ENCODE data around the gene A3GALT2. TPM values are rescaled to one million over a fixed set of nuclear protein-coding genes. Genes with fewer than 3 reads are reported as not detected.
"Not testable (repeated sequence)": the region's sequence is repeated elsewhere in the genome, so short reads cannot be mapped to it uniquely, and the experiment has no call there.

The A3GALT2 gene
- total RNA-seq, 1 donor from 2014 or later, result not detected

DNA sequence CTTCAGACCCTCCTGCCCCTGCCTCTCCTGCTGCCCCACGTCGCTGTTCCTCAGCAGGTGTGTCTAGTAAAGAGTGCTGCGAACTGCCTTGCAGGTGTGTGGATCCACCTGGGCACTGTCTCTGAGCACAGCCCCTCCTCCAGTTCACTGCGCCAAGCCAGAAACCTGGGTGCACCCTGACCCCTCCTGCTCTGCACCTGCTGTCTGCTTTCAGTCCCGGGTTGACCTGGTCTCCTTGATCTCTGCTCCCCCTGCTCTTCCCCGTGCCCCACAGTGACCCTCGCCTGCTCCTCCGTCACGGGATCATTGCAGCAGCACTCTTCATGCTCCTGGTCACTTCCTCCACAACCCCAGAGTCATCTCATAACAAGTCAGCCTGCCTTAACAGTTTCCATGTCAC, 6.5 kb downstream of the A3GALT2 start:
- DNase-seq (ENCODE audit: low read depth in 2 of 2), result no peak

DNA sequence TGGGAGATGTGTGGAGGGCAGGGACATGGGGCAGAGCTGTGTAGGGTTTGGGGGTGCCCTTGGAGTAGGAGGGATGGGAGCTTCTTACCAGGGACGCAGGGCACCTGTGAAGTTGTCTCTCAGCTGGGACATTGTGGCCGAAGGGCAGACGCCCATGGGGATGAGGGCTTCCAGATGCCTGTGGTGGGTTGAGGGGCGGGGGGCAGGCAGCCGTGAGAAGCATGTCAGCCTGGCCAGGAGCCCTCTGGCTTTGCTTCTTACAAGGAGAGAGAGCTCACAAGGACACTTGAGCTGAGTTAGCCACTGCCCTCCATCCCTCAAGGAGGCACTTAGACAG, 8.5 kb downstream of the A3GALT2 start:
- DNase-seq (ENCODE audit: low read depth in 2 of 2), result no peak

DNA sequence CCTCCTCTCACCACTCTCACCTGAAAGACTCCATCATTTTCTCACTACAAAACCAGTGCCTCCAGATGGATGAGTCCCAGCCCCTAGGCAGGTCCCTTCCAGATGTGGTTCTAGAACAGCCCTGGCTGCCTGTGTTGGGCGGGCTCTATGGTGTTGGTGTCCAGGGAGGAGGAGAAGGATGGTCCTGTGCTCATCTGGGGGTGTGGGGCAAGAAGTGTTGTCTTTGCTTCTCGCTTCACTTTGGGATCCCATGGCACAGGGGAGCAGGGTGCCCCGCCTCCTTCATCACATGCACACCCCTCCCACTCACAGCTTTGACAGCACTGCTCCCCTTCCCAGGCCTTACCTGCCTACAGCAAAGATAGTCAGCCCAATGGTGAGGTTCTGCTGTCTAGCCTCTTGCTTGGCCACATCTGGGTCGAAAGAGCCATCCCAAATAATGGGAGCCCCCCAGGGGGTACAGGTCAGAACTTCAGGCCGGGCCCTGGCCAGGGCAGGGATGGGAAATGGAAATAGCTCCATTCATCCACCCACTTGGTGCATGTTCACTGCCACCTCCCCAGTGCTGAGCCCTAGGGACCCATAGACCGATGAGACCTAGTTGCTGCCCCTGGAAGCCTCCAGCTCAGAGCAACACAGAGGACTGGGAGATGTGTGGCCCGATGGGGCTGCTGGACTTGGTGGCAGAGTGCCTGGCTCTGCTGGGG, 9.0 kb downstream of the A3GALT2 start:
- DNase-seq (ENCODE audit: low read depth in 2 of 2), result no peak

DNA sequence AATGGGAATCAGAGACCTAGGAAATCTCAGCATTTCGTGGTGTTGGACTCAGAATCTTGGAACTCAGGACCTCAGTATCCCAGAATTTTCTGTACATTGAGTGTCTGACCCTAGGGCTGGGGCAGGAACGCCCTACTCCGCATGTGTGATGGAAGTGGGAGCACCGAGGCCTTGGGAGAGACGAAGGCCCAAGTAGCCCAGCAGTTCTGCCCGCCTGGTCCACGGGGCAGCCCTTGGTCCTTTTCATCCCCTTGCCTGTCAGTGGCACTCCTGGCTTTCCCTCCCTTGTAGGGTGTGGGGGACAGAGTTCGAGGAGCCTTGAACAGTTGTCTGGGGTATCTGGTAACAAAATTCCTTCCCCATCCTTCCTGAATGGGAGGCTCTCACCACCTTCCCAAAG, 10.2 kb downstream of the A3GALT2 start:
- no peak for DNase-seq (ENCODE audit: low read depth in 2 of 2)

DNA sequence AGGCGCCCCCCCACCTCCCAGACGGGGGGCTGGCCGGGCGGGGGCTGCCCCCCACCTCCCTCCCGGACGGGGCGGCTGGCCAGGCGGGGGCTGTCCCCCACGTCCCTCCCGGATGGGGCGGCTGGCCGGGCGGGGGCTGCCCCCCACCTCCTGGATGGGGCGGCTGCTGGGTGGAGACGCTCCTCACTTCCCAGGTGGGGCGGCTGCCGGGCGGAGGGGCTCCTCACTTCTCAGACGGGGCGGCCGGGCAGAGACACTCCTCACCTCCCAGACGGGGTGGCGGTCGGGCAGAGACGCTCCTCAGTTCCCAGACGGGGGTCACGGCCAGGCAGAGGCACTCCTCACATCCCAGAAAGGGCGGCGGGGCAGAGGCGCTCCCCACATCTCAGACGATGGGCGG, 11.5 kb downstream of the A3GALT2 start:
- DNase-seq (ENCODE audit: low read depth in 2 of 2), result not testable (repeated sequence)

DNA sequence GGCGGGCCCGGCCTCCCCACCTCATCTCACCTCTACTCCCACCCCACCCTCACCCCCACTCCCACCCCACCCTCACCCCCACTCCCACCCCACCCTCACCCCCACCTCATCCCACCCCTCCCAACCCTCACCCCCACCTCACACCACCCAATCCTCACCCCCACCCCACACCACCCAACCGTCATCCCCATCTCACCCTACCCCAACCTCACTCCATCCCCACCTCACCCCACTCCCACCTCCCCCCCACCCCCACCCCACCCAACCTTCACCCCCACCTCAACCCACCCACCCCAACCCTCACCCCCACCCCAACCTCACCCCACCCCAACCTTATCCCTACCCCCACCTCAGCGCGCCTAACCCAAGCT, 13.4 kb downstream of the A3GALT2 start:
- no peak for DNase-seq (ENCODE audit: low read depth in 2 of 2)

DNA sequence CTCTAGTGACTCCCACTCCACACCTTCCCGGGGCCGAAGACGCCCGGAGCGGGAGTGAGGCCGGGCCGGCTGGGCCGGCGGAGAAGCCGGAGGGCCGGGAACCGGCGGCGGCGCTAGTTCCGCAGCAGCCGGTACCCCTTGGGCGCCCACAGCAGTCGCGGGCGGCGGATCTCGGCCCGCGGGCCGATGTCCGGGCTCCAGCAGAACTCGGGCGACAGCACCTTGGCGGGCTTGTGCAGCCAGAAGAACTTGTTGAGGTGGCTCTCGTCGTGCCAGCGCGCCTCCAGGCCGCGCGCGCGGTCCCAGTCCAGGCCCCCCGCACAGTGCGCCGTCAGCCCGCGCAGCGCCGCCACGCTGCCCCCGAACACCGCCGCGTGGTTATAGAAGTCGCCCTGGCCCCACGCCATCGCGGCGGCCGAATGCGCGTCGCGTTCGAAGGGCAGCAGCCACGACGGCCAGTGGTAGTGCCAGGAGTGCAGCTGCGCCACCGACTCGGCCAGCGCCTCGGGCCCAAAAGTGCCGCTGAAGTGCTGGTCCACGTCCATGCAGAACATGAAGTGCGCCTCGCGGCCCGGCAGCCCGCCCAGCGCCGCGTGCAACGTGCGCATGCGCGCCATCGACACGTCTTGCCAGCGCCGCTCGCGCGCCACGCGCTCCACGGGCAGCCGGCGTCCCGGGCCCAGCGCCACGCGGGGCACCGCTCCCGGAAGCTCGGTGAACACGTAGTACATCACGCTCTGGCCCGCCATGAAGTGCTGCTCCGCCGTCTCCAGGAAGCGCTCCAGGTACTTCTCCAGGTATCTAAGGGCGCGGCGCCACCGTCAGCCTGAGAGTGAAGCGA, 14.0 kb downstream of the A3GALT2 start:
- DNase-seq (ENCODE audit: low read depth in 2 of 2), result peak in 1 of 2 donors; percentile 33

DNA sequence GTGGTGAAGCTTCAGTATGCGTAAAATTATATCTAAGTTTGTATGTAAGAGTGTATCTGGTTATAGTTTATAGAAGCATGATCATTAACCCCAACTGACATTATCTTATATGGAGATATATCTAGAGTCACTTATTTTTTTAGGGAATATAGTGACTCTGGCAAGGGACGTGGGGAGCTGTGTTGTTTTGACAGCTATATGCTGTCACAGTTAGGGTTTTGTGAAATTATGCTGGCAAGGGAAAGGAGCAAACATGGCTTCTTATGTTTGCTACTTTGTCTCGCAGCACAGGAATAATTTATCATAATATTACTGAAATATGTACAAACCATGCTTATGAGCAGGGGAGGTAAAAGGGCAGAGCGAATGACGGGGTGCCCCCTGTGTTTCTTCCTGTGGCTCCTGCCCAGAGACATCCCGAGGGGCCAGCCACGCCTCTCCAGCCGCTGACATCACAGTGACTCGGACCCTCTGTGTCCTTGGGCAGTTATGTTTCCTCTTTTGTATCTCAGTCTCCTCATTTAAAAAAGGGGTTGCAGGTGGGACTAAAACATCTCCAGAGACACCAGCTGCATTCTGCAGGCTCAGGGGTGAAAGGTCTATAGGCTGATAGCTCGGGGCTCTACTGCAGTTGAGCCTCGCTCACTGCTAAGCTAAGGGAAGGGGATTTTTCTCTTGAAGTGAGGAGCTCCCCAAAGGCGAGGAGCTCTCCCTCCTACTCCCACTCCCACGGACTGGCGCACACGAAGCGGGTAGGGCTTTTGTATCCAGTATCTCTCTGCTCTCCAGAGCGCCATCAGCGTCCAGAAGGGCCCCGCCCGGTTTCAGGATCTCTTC, 14.9 kb downstream of the A3GALT2 start:
- DNase-seq (ENCODE audit: low read depth in 2 of 2), result no peak

DNA sequence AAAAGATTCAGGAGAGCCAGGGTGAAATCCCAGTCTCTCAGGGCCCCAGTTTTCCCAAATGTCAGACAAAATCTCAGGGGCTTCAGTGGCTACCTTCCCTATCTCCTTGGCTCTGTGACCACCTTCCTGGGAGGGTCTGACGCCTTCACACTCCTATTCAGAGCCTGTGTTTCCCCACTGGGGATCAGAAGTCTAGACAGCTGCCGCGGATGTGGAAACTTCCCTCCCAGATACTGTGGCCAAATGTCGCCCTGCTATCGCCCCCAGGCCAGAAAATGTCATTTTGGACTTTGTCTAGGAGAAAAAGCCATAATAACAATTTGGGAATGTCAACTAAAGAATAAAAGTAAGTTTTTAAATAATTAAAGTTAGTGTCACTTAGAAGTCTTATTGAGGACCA, 15.9 kb downstream of the A3GALT2 start:
- DNase-seq (ENCODE audit: low read depth in 2 of 2), result no peak

DNA sequence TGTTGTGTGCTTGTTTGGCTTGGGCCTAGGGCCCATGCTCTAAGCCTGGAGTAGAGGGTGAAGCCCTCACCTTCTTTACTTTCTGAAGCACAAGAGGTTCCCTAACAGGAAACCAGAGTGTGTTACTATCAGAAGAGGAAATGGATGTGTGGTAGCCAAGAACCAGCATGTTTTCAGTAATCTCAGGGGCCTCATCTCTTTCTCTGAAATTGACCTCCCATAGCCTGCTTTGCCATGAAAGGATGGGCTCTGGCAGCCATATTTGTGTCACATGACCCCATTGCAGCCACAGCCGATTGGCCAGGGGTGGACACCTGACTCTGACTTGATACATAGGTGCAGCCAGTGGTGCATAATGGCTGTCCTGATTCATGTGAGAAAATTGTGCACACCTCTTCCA, 18.6 kb downstream of the A3GALT2 start:
- no peak for DNase-seq (ENCODE audit: low read depth in 2 of 2)

DNA sequence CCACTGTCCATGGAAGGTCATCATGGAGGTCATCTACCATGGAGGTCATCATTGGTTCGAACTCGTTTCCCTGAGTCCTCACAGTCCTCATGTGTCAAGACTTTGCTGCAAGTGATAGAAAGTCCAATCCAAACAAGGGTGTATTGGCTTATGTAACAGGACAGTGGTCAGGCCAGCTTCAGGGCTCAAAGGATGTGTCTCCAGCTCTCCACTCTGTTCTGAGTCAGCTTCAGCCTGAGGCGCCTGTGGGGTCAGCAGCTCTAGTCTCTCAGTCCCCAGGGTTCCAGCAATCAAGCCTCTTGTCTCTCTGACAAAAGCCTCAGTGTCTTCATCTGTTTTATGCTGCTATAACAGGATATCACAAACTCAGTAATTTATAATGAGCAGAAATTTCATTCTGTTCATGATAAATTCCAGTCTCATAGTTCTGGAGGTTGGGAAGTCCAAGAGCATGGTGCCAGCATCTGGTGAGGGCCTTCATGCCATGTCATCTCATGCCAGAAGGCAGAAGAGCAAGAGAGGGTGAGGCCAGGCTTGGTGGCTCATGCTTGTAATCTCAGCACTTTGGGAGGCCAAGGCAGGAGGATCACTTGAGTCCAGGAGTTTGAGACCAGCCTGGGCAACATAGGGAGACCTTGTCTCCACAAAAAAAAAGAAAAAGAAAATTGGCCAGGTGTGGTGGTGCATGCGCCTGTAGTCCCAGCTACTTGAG, 19.5 kb downstream of the A3GALT2 start:
- no peak for DNase-seq (ENCODE audit: low read depth in 2 of 2)

DNA sequence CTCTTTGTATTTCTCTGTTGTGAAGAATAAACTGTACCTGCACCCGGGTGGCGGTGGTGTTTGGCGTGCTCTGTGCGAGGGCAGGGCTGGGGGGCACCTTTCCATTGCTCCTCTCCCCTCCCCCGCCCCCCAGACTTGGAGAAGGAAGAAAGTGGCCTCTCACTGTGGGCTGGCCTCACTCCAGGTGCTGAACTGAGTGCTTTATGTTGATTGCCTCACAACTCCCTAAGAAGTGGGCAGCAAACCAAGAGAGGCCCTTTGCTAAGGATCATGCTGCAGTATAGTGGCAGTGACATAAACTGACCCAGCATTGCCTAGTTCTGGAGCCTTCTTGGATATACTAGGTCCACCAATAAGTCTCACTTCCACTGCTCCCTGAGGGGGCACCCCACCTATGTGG, 20.2 kb downstream of the A3GALT2 start:
- no peak for DNase-seq (ENCODE audit: low read depth in 2 of 2)

DNA sequence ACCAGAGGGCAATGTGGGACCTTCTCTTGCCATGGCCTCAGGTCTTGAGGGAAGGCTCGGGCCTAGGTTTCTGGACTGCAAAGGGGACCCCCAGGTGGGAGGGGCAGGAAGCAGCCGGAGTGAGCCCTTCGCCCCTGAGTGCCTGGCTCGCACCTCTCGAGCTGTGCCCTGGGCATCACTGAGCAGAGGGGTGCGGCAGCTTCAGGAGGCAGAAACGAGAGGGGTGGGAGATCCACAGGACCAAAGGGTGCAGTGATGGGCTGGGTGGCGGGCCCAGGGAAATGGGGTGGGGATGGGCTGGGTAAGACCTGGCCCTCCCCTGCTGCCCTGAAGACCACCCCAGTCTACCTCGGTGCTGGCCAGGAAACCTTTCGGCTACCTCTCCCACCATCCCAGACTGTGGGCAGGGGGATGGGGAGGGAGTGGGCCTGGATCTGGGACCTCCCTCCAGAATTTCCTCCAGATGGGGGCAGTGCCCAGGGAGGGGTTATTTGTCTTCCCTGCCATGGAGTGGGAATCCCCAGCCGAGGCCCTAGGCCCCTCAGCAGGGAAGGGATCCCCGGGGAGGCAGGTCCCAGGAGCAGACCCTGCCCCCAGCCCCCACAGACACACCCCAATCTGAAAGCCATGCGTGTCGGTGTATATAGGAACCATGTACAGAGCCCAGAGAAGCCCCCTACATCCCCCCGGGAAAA, 21.3 kb downstream of the A3GALT2 start:
- no peak for DNase-seq (ENCODE audit: low read depth in 2 of 2)

DNA sequence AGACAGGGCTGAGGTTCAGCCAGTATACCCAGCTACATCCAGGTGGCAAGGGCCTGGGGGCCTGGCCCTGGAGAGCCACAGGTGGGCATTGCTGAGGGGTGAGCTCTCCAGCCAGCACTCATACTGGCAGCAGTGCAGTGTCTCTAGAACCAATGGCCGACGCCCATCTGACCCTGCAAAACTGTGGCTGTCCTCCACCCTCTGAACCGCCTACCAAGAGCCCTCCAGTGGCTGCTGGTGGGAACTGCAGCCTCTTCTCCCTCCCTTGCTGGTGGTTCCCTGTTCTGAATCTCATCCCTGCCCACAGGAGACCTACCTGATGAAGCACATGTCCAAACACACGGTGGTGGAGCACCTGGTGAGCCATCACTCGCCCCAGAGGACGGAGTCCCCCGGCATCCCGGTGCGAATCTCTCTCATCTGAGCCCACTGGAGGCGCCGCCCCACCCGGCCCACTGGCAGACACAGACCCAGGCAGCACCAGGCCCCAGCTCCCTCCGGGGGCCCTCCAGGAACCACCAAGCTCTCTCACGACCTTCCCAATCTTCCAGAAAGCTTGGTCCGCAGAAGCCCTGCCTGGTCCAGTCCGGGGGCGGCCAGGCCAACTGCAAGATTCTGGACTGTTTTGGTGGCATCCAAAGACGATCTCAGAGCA, 22.1 kb downstream of the A3GALT2 start:
- DNase-seq (ENCODE audit: low read depth in 2 of 2), result peak; percentile 40 to 69

DNA sequence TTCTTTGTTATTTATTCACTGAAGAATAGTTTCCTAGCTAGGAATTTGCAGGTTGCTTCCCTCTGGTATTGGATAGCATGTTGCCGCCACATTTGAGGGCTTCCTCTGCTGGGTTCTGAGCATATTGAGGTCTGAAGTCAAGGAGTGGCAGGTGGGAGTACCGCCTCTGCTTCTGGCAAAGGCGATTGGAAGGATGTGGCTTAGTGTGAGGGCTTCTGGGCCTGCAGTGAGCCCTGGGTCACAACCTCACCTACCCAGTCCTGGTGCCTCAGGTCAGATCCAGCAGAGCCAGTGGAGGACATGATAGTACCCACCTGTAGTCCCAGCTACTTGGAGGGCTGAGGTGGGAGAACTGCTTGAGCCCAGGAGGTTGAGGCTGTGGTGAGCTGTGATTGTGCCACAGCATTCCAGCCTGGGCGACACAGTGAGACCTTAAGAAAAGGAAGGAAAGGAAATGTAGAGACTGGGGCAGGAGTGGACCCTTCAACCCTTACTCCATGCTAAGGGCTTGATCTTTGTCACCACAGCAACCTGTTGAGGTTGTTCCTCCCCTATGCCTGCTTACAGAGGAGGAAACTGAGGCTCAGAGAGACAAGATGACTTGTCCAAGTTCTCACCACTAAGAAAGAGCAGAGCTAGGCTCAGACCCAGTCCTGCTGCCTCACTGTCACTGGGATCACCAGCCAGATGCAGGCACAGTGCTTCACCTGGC, 22.8 kb downstream of the A3GALT2 start:
- DNase-seq (ENCODE audit: low read depth in 2 of 2), result no peak

DNA sequence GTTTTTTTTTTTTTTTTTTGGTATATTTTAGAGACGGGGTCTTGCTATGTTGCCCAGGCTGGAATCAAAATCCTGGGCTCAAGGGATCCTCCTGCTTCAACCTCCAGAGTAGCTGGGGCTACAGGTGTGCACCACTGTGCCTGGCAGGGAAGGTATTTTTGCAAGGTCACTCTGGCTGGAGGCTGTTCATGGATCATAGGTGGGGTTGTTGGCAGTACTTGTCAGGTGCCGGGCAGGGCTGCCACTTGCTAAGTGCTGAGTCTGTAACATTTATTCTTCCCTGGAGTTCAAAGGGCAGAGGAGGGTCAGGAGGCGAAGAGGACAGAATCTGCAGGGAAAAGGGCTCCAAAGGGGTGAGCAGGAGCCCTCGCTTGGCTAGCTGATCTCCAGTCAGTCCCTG, 24.1 kb downstream of the A3GALT2 start:
- no peak for DNase-seq (ENCODE audit: low read depth in 2 of 2)

DNA sequence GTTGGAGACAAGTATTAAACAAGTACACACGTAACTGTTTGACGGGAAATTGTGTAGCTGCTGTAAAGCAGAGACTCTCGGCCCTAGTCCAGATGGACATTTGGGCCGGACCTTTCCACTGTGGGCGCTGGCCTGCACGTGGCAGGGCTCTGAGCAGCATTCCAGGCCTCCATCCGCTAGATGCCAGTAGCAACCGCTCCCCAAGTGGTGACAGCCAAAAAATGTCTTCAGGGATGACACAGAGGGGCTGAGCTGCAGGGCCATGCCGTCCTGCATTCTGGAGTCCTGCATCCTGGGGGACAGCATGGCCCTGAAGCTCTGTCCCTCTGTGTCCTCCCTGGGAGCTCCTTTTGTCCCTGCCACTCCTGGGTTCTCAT, 24.8 kb downstream of the A3GALT2 start:
- DNase-seq (ENCODE audit: low read depth in 2 of 2), result no peak

DNA sequence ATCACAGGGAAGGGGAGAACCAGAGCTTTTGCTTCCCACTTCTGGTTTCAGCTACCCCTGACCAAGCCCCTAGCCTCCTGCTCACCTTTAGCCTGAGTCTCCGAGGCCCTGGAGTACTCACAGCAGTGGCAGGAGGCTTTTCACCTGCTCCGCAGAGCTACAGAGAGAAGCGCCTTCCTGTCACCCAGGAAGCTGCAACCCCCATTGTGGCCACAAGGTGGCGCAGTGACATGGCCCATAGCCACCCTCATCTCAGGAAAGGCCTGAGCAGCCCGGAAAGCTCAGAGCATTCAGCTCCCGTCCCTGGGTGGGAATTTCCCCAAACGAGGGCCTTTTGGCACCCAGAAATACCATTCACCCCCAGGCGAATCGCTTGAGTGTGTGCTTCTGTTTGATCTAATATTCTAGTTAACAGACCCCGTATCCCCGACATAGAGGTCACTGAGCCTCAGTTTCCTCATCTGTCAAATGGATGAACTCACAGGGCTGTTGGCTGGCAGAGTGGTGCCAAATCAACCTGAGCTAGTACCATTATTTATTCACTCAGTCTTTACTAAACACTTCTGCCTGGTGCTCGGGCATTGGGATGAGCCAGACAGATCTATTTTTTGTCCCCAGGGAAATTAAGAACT, 25.3 kb downstream of the A3GALT2 start:
- peak; percentile 6 to 47 for DNase-seq (ENCODE audit: low read depth in 2 of 2)

DNA sequence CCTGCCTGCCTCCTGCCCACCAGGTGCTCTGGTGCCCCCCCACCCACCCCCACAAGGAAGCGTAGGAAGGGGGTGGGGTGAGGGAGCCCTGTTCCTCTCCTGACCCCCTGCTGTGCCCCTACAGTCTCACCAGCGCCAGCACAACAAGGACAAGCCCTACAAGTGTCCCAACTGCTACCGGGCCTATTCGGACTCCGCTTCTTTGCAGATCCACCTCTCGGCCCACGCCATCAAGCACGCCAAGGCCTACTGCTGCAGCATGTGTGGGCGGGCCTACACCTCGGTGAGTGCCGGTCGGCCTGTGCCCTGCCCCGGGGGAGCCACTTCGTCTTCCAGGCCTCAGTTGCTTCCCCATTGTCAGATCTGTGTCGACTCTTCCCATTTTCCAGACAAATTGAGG, 25.9 kb downstream of the A3GALT2 start:
- no peak for DNase-seq (ENCODE audit: low read depth in 2 of 2)

All from dermis microvascular lymphatic vessel endothelial cell (primary cell).